SK-N-SH treated with all-trans-retinoic acid at 6 μM for 48 hours (cell line): ENCODE results near the gene CA5A.

Source experiments
- ATAC-seq: fragments of 200-7000 bp; cut with Tn5 transposase; 3 replicates; pipeline ENCODE4 v1.9.1; 2020; ENCODE audit warnings: mild to moderate bottlenecking, moderate library complexity
- ARNTL ChIP-seq: fragments of 450-650 bp; formaldehyde crosslinking; IDR thresholded peaks from 2 replicates; pipeline ENCODE4 v1.5.0; 2020; ENCODE audit warnings: low read depth, mild to moderate bottlenecking, moderate library complexity, borderline replicate concordance
- CSDC2 ChIP-seq: fragments of 250-450 bp; sonication (Bioruptor Pico); IDR thresholded peaks from 2 replicates; pipeline ENCODE4 v1.5.0; 2020; ENCODE audit warnings: mild to moderate bottlenecking, moderate library complexity
- ESRRG ChIP-seq: fragments of 250-450 bp; sonication (Bioruptor Pico); IDR thresholded peaks from 2 replicates; pipeline ENCODE4 v1.6.1; 2021; ENCODE audit warnings: mild to moderate bottlenecking
- GLIS3 ChIP-seq: fragments of 250-450 bp; sonication (Bioruptor Pico); IDR thresholded peaks from 2 replicates; pipeline ENCODE4 v1.5.0; 2020; ENCODE audit warnings: mild to moderate bottlenecking, moderate library complexity
- ISL1 ChIP-seq: fragments of 250-450 bp; sonication (Bioruptor Pico); IDR thresholded peaks from 2 replicates; pipeline ENCODE4 v2.1.2; 2022; ENCODE audit warnings: mild to moderate bottlenecking, moderate library complexity
- OSR1 ChIP-seq: fragments of 250-450 bp; sonication (Bioruptor Pico); IDR thresholded peaks from 2 replicates; pipeline ENCODE4 v1.8.0; 2022; ENCODE audit warnings: moderate library complexity, mild to moderate bottlenecking, inconsistent platforms
- PPARA ChIP-seq: fragments of 250-450 bp; sonication (Bioruptor Pico); IDR thresholded peaks from 2 replicates; pipeline ENCODE4 v1.5.0; 2020; ENCODE audit warnings: mild to moderate bottlenecking, borderline replicate concordance
- RARB ChIP-seq: fragments of 250-450 bp; sonication (Bioruptor Pico); IDR thresholded peaks from 2 replicates; pipeline ENCODE4 v1.8.0; 2021; ENCODE audit warnings: mild to moderate bottlenecking, moderate library complexity
- SNAI2 ChIP-seq: fragments of 250-450 bp; sonication (Bioruptor Pico); IDR thresholded peaks from 2 replicates; pipeline ENCODE4 v1.5.0; 2020; ENCODE audit warnings: mild to moderate bottlenecking, moderate library complexity
- TCF4 ChIP-seq: fragments of 250-450 bp; sonication (Bioruptor Pico); IDR thresholded peaks from 2 replicates; pipeline ENCODE4 v1.8.0; 2021; ENCODE audit warnings: mild to moderate bottlenecking, moderate library complexity, borderline replicate concordance
- ZFP3 ChIP-seq: fragments of 250-450 bp; sonication (Bioruptor Pico); IDR thresholded peaks from 2 replicates; pipeline ENCODE4 v1.5.0; 2020; ENCODE audit warnings: mild to moderate bottlenecking, moderate library complexity
- ZNF565 ChIP-seq: fragments of 450-650 bp; formaldehyde crosslinking; conservative IDR thresholded peaks from 2 replicates; pipeline ENCODE4 v1.5.0; 2020; ENCODE audit warnings: low read depth, mild to moderate bottlenecking, moderate library complexity
- ZNF70 ChIP-seq: fragments of 450-650 bp; formaldehyde crosslinking; IDR thresholded peaks from 2 replicates; pipeline ENCODE4 v1.5.0; 2020; ENCODE audit warnings: mild to moderate bottlenecking, moderate library complexity
- TF ChIP-seq, protein P1 (sequence below): fragments of 250-450 bp; sonication (Bioruptor Pico); IDR thresholded peaks from 2 replicates; pipeline ENCODE4 v1.5.1; 2021; ENCODE audit warnings: mild to moderate bottlenecking, moderate library complexity
- TF ChIP-seq, protein P2 (sequence below): fragments of 250-450 bp; sonication (Bioruptor Pico); IDR thresholded peaks from 2 replicates; pipeline ENCODE4 v1.8.0; 2021; ENCODE audit warnings: low read depth, mild to moderate bottlenecking, moderate library complexity, borderline replicate concordance
- TF ChIP-seq, protein P3 (sequence below): fragments of 250-450 bp; sonication (Bioruptor Pico); IDR thresholded peaks from 2 replicates; pipeline ENCODE4 v1.5.1; 2020; ENCODE audit warnings: low read depth, mild to moderate bottlenecking, moderate library complexity
- TF ChIP-seq, protein P4 (sequence below): fragments of 250-450 bp; sonication (Bioruptor Pico); IDR thresholded peaks from 2 replicates; pipeline ENCODE4 v1.5.0; 2020; ENCODE audit warnings: mild to moderate bottlenecking, moderate library complexity
- TF ChIP-seq, protein P5 (sequence below): fragments of 250-450 bp; sonication (Bioruptor Pico); IDR thresholded peaks from 2 replicates; pipeline ENCODE4 v1.8.0; 2020; ENCODE audit warnings: mild to moderate bottlenecking, moderate library complexity, borderline replicate concordance

The CA5A gene

DNA sequence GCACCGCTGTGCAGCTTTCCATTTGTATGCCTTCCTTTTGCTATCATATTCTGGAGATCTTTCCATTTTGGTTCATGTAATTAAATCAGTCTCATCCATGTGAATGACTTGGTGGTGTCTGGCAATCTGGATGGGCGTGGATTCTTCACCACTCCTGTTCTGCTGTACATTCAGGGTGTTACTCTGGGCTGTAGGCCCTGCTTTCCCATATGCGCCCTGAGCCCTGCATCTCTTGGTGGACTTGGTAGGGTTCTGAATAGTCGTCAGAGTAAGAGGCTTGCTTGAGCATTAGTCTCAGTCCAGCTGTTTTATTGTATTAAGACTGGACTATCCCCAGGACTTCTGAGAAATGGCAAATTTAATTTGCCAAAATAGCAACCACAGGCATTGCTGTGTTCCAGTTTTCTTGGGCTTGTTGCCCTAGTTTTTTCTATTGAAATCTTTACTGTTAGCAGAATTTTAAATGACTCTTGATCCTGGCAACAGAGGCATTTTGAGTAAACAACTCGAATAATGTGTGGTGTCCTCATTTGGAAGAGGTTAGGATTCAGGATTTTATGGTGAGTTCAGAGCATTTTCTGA lies 29.8 kb upstream of the CA5A start:
- no peak for TF ChIP-seq PPARA (CRISPR knock-in tag)
- peak; percentile 47; the same call in 1 of the 2 replicates for TF ChIP-seq TCF4
- peak; percentile 69 for ATAC-seq

DNA sequence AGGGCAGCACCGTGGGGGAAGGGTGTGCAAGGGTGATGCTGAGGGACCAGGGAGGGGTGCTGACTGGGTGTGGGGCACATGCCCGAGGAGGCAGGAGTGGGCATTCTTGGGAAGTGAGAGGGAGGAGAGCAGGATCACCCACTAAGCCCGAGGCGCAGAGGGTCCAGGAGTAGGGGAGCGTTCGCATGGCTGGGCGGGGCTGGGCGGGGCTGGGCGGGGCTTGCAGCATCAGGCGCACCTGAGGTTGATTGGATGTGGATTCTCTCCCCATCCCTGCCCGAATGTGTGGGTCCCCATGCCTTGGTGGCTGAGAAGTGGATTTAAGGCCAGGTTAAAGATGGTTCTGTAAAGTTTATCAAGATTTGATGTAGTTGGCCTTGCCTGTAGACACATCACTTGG lies 29.1 kb upstream of the CA5A start:
- no peak for TF ChIP-seq ZFP3 (CRISPR knock-in tag)
- no peak for TF ChIP-seq SNAI2
- TF ChIP-seq, protein P1, sequence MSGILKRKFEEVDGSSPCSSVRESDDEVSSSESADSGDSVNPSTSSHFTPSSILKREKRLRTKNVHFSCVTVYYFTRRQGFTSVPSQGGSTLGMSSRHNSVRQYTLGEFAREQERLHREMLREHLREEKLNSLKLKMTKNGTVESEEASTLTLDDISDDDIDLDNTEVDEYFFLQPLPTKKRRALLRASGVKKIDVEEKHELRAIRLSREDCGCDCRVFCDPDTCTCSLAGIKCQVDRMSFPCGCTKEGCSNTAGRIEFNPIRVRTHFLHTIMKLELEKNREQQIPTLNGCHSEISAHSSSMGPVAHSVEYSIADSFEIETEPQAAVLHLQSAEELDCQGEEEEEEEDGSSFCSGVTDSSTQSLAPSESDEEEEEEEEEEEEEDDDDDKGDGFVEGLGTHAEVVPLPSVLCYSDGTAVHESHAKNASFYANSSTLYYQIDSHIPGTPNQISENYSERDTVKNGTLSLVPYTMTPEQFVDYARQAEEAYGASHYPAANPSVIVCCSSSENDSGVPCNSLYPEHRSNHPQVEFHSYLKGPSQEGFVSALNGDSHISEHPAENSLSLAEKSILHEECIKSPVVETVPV (CRISPR knock-in tag) = no peak
- TF ChIP-seq, protein P2, sequence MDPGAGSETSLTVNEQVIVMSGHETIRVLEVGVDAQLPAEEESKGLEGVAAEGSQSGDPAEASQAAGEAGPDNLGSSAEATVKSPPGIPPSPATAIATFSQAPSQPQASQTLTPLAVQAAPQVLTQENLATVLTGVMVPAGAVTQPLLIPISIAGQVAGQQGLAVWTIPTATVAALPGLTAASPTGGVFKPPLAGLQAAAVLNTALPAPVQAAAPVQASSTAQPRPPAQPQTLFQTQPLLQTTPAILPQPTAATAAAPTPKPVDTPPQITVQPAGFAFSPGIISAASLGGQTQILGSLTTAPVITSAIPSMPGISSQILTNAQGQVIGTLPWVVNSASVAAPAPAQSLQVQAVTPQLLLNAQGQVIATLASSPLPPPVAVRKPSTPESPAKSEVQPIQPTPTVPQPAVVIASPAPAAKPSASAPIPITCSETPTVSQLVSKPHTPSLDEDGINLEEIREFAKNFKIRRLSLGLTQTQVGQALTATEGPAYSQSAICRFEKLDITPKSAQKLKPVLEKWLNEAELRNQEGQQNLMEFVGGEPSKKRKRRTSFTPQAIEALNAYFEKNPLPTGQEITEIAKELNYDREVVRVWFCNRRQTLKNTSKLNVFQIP (CRISPR knock-in tag) = no peak
- TF ChIP-seq, protein P3, sequence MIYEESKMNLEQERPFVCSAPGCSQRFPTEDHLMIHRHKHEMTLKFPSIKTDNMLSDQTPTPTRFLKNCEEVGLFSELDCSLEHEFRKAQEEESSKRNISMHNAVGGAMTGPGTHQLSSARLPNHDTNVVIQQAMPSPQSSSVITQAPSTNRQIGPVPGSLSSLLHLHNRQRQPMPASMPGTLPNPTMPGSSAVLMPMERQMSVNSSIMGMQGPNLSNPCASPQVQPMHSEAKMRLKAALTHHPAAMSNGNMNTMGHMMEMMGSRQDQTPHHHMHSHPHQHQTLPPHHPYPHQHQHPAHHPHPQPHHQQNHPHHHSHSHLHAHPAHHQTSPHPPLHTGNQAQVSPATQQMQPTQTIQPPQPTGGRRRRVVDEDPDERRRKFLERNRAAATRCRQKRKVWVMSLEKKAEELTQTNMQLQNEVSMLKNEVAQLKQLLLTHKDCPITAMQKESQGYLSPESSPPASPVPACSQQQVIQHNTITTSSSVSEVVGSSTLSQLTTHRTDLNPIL (CRISPR knock-in tag) = no peak
- TF ChIP-seq PPARA (CRISPR knock-in tag) = no peak
- no peak for TF ChIP-seq OSR1 (CRISPR knock-in tag)
- TF ChIP-seq ZNF565 = no peak
- TF ChIP-seq CSDC2 (CRISPR knock-in tag) = no peak
- no peak for TF ChIP-seq GLIS3 (CRISPR knock-in tag)
- TF ChIP-seq RARB (CRISPR knock-in tag) = no peak
- TF ChIP-seq, protein P4, sequence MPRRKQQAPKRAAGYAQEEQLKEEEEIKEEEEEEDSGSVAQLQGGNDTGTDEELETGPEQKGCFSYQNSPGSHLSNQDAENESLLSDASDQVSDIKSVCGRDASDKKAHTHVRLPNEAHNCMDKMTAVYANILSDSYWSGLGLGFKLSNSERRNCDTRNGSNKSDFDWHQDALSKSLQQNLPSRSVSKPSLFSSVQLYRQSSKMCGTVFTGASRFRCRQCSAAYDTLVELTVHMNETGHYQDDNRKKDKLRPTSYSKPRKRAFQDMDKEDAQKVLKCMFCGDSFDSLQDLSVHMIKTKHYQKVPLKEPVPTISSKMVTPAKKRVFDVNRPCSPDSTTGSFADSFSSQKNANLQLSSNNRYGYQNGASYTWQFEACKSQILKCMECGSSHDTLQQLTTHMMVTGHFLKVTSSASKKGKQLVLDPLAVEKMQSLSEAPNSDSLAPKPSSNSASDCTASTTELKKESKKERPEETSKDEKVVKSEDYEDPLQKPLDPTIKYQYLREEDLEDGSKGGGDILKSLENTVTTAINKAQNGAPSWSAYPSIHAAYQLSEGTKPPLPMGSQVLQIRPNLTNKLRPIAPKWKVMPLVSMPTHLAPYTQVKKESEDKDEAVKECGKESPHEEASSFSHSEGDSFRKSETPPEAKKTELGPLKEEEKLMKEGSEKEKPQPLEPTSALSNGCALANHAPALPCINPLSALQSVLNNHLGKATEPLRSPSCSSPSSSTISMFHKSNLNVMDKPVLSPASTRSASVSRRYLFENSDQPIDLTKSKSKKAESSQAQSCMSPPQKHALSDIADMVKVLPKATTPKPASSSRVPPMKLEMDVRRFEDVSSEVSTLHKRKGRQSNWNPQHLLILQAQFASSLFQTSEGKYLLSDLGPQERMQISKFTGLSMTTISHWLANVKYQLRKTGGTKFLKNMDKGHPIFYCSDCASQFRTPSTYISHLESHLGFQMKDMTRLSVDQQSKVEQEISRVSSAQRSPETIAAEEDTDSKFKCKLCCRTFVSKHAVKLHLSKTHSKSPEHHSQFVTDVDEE = no peak
- TF ChIP-seq ARNTL = no peak
- no peak for TF ChIP-seq ZNF70 (CRISPR knock-in tag)
- no peak for TF ChIP-seq ISL1 (CRISPR knock-in tag)
- ATAC-seq = no peak

DNA sequence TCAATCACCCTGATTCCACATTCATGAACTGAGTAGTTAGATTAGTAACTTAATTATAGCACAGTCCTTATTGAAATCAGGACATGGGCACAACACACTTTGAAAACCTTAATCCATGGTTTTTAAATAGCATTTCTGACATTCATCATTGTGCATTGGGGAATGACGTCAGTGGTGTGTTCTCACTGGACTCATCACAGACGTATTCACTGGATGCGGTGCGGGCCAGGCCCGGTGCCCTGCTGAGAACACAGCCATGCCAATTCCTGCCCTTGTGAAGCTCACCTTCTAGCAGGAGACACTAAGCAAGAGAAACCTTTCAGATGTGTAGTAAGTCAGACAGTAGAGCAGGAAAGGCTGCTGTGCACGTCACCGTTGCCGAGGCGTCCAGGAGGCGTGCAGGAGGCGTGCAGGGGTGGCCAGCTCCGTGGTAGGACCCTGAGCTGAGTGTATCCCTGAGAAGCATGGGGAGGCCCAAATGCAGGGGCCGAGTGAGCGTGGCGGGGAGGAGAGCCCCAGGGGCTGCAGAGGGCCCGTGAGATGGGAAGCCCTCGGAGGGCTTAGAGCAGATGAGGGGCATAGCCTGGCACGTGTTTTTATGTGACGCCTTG lies 27.8 kb upstream of the CA5A start:
- ATAC-seq = no peak
- TF ChIP-seq RARB (CRISPR knock-in tag) = no peak
- TF ChIP-seq, protein P5, sequence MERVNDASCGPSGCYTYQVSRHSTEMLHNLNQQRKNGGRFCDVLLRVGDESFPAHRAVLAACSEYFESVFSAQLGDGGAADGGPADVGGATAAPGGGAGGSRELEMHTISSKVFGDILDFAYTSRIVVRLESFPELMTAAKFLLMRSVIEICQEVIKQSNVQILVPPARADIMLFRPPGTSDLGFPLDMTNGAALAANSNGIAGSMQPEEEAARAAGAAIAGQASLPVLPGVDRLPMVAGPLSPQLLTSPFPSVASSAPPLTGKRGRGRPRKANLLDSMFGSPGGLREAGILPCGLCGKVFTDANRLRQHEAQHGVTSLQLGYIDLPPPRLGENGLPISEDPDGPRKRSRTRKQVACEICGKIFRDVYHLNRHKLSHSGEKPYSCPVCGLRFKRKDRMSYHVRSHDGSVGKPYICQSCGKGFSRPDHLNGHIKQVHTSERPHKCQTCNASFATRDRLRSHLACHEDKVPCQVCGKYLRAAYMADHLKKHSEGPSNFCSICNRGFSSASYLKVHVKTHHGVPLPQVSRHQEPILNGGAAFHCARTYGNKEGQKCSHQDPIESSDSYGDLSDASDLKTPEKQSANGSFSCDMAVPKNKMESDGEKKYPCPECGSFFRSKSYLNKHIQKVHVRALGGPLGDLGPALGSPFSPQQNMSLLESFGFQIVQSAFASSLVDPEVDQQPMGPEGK (CRISPR knock-in tag) = no peak

DNA sequence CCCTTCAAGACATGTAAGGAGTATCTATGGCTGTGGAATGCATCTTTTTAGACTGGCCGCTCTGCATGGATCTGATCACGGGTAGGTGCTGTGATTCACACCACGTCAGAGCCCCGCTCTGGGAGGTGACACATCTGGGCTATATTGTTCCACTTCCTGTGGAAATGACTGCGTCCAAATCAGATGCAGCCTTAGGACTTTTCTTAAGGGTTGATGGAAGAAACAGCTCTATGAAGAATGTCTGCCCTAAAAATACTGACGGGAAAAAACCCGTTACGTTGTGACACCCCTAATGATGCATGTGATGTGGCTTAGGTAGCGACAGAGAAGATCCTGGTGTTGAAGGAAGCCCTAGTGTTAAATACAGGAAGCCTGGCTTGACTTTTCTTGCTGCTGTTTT lies 27.1 kb upstream of the CA5A start:
- TF ChIP-seq SNAI2 (no peak), ESRRG (no peak), OSR1 (CRISPR knock-in tag) (no peak), PPARA (CRISPR knock-in tag) (no peak)
- ATAC-seq = peak; percentile 75
